ENCODE data around the gene SEC31A. TPM values are rescaled to one million over a fixed set of nuclear protein-coding genes. Genes with fewer than 3 reads are reported as not detected.

Gene SEC31A
- total and polyA plus RNA-seq, 2 experiments from 2014 or later, result 91.0 to 98.8 TPM

DNA sequence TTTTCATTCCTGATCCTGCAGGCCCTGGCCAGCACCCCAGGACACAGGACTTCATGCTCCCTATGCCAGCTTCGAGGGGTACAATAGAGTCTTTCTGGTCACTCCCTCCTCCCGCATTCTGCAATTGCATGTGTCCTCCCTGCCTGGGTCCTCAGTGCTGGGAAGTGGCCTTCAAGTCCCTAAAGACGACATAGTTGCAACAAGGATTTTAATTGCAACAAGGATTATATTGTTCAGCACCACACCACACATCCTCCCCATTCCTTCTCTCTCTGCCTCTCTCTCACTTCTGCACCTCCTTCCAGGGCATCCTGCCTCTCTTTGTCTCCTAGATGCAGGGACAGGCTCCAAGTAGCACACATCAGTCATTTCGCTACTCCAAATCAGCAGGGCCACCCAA, 117.9 kb downstream of the SEC31A start:
- Histone ChIP-seq H3K4me2 (no peak overlapping the region), H3K79me2 (replicated peaks; ENCODE audit: insufficient read depth) (no peaks in the 10 kb centered on the region), H3F3A (replicated peaks; ENCODE audit: low read depth) (no peaks in the 10 kb centered on the region), H3K4me3 (no peak overlapping the region), H3K27ac (ENCODE audit: low read depth) (no peak overlapping the region), H4K20me1 (replicated peaks; ENCODE audit: insufficient read depth) (no peaks in the 10 kb centered on the region), H3K27me3 (ENCODE audit: insufficient read depth) (peaks cover 10% of the 10 kb centered on the region; the same call in 1 of the 2 replicates), H2AFZ (no peak overlapping the region), H3K36me3 (ENCODE audit: insufficient read depth) (no peaks in the 10 kb centered on the region), H3K9me2 (ENCODE audit: insufficient read depth) (no peaks in the 10 kb centered on the region), H3K4me1 (ENCODE audit: insufficient read depth) (no peaks in the 10 kb centered on the region)
- Mint-ChIP-seq H3K27ac (no peak overlapping the region), H3K9me3 (no peaks in the 10 kb centered on the region), H3K27me3 (ENCODE audit: insufficient read depth, low read depth, poor library complexity) (peaks cover 15% of the 10 kb centered on the region), H3K36me3 (ENCODE audit: low read depth) (no peaks in the 10 kb centered on the region), H3K4me3 (no peak overlapping the region), H3K4me1 (no peaks in the 10 kb centered on the region; the same call in 2 of the 3 replicates)
- DNase-seq (ENCODE audit: low spot score) (no peak), ATAC-seq (no peak)
- TF ChIP-seq NANOG (IDR thresholded peaks at IDR 0.05; ENCODE audit: borderline replicate concordance), result no peak
- TF ChIP-seq STAT1 (IDR thresholded peaks at IDR 0.05; ENCODE audit: unreplicated experiment), result no peak
- TF ChIP-seq, protein P1, sequence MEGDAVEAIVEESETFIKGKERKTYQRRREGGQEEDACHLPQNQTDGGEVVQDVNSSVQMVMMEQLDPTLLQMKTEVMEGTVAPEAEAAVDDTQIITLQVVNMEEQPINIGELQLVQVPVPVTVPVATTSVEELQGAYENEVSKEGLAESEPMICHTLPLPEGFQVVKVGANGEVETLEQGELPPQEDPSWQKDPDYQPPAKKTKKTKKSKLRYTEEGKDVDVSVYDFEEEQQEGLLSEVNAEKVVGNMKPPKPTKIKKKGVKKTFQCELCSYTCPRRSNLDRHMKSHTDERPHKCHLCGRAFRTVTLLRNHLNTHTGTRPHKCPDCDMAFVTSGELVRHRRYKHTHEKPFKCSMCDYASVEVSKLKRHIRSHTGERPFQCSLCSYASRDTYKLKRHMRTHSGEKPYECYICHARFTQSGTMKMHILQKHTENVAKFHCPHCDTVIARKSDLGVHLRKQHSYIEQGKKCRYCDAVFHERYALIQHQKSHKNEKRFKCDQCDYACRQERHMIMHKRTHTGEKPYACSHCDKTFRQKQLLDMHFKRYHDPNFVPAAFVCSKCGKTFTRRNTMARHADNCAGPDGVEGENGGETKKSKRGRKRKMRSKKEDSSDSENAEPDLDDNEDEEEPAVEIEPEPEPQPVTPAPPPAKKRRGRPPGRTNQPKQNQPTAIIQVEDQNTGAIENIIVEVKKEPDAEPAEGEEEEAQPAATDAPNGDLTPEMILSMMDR (conservative IDR thresholded peaks at IDR 0.05; ENCODE audit: low read depth in 2 of 2), result no peak
- no peak for TF ChIP-seq JUNB (IDR thresholded peaks at IDR 0.05; ENCODE audit: unreplicated experiment)
- no peak for TF ChIP-seq EZH2 (IDR thresholded peaks at IDR 0.05; ENCODE audit: low read depth, unreplicated experiment)
- TF ChIP-seq, protein P2, sequence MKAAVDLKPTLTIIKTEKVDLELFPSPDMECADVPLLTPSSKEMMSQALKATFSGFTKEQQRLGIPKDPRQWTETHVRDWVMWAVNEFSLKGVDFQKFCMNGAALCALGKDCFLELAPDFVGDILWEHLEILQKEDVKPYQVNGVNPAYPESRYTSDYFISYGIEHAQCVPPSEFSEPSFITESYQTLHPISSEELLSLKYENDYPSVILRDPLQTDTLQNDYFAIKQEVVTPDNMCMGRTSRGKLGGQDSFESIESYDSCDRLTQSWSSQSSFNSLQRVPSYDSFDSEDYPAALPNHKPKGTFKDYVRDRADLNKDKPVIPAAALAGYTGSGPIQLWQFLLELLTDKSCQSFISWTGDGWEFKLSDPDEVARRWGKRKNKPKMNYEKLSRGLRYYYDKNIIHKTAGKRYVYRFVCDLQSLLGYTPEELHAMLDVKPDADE (IDR thresholded peaks at IDR 0.05), result no peak
- TF ChIP-seq, protein P3, sequence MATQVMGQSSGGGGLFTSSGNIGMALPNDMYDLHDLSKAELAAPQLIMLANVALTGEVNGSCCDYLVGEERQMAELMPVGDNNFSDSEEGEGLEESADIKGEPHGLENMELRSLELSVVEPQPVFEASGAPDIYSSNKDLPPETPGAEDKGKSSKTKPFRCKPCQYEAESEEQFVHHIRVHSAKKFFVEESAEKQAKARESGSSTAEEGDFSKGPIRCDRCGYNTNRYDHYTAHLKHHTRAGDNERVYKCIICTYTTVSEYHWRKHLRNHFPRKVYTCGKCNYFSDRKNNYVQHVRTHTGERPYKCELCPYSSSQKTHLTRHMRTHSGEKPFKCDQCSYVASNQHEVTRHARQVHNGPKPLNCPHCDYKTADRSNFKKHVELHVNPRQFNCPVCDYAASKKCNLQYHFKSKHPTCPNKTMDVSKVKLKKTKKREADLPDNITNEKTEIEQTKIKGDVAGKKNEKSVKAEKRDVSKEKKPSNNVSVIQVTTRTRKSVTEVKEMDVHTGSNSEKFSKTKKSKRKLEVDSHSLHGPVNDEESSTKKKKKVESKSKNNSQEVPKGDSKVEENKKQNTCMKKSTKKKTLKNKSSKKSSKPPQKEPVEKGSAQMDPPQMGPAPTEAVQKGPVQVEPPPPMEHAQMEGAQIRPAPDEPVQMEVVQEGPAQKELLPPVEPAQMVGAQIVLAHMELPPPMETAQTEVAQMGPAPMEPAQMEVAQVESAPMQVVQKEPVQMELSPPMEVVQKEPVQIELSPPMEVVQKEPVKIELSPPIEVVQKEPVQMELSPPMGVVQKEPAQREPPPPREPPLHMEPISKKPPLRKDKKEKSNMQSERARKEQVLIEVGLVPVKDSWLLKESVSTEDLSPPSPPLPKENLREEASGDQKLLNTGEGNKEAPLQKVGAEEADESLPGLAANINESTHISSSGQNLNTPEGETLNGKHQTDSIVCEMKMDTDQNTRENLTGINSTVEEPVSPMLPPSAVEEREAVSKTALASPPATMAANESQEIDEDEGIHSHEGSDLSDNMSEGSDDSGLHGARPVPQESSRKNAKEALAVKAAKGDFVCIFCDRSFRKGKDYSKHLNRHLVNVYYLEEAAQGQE (IDR thresholded peaks at IDR 0.05; ENCODE audit: unreplicated experiment), result no peak
- TF ChIP-seq POLR2AphosphoS5 (IDR thresholded peaks at IDR 0.05; ENCODE audit: low read depth), result no peak

DNA sequence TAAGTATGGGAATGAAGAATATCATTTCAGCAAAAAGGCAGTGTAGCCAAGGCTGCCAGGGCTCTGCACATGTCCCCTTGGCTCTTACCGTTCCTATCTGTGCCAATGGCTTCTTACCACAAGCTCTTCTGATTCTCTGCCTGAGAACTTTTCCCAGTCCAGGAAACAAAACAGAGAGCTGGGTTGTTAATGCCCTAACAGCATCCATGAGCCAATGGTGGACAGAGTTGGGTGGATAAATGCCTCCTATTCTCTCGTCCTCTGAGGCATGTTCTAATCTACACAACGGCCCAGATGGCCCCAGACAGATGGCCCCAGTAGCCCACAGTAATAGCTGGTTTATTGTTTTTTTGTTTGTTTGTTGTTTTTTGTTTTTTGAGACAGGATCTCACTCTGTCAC, 120.3 kb downstream of the SEC31A start:
- Histone ChIP-seq H3K4me3 (no peak overlapping the region), H3K4me1 (ENCODE audit: insufficient read depth) (no peaks in the 10 kb centered on the region), H4K20me1 (replicated peaks; ENCODE audit: insufficient read depth) (no peaks in the 10 kb centered on the region), H3K4me2 (no peak overlapping the region), H3K27ac (ENCODE audit: low read depth) (no peak overlapping the region), H3K27me3 (ENCODE audit: insufficient read depth) (peaks cover under 1% of the 10 kb centered on the region; the same call in 1 of the 2 replicates), H3K36me3 (ENCODE audit: insufficient read depth) (no peaks in the 10 kb centered on the region), H3K79me2 (replicated peaks; ENCODE audit: insufficient read depth) (no peaks in the 10 kb centered on the region), H3F3A (replicated peaks; ENCODE audit: low read depth) (no peaks in the 10 kb centered on the region), H3K9me2 (ENCODE audit: insufficient read depth) (no peaks in the 10 kb centered on the region), H2AFZ (no peak overlapping the region)
- Mint-ChIP-seq H3K9me3 (peaks cover 12% of the 10 kb centered on the region), H3K4me1 (no peaks in the 10 kb centered on the region; the same call in 2 of the 3 replicates), H3K27ac (no peak overlapping the region), H3K36me3 (ENCODE audit: low read depth) (no peaks in the 10 kb centered on the region; the same call in 2 of the 3 replicates), H3K4me3 (no peak overlapping the region), H3K27me3 (ENCODE audit: insufficient read depth, low read depth, poor library complexity) (peaks cover 15% of the 10 kb centered on the region)
- no peak for ATAC-seq
- DNase-seq (ENCODE audit: low spot score), result no peak
- TF ChIP-seq STAT1 (IDR thresholded peaks at IDR 0.05; ENCODE audit: unreplicated experiment) (no peak), EZH2 (IDR thresholded peaks at IDR 0.05; ENCODE audit: low read depth, unreplicated experiment) (no peak), JUNB (IDR thresholded peaks at IDR 0.05; ENCODE audit: unreplicated experiment) (no peak), NANOG (IDR thresholded peaks at IDR 0.05; ENCODE audit: borderline replicate concordance) (no peak), ZNF331 (CRISPR knock-in tag; IDR thresholded peaks at IDR 0.05; ENCODE audit: low read depth) (no peak)

Data from GM23338 (cell line).